OCI-LY3 (cell line): Measurements from ENCODE around the gene GFRA4.

Experiments used
- H2AFZ ChIP-seq: fragments of 200-600, 300-600 bp; shearing (Covaris generic); 2 replicates; pipeline ENCODE4 v1.6.0; 2014; ENCODE audit warnings: antibody characterized with exemption, low read depth, low read length
- H3K27ac ChIP-seq: fragments of 200-600, 300-600 bp; sonication (generic); 2 replicates; pipeline ENCODE4 v1.5.1; 2014; ENCODE audit warnings: mild to moderate bottlenecking, low read length, moderate library complexity, mixed read lengths
- H3K27me3 ChIP-seq: fragments of 200-600, 300-600 bp; sonication (generic); 2 replicates; pipeline ENCODE4 v1.6.1; 2014; ENCODE audit warnings: low read depth, low read length, mixed read lengths
- H3K36me3 ChIP-seq: fragments of 200-600, 300-600 bp; sonication (generic); replicated peaks from 2 replicates; pipeline ENCODE3; 2014; ENCODE audit warnings: low read depth, low read length, mixed read lengths
- H3K4me1 ChIP-seq: fragments of 300-600, 200-600 bp; sonication (generic); 2 replicates; pipeline ENCODE4 v1.6.1; 2014; ENCODE audit warnings: low read length, mixed read lengths
- H3K4me2 ChIP-seq: fragments of 200-600, 300-600 bp; sonication (generic); 2 replicates; pipeline ENCODE4 v1.6.1; 2014; ENCODE audit warnings: low read length, mixed read lengths
- H3K4me3 ChIP-seq: fragments of 300-600, 200-600 bp; sonication (generic); 2 replicates; pipeline ENCODE4 v1.5.1; 2014; ENCODE audit warnings: antibody characterized with exemption, mild to moderate bottlenecking, low read length, moderate library complexity
- H3K79me2 ChIP-seq: fragments of 300-600, 200-600 bp; shearing (Covaris generic); 2 replicates; pipeline ENCODE4 v1.6.1; 2014; ENCODE audit warnings: mild to moderate bottlenecking, low read length, mixed read lengths
- H3K9ac ChIP-seq: fragments of 300-600, 200-600 bp; shearing (Covaris generic); 2 replicates; pipeline ENCODE4 v1.6.0; 2014; ENCODE audit warnings: mild to moderate bottlenecking, low read length, moderate library complexity
- H3K9me3 ChIP-seq: fragments of 200-600, 300-600 bp; shearing (Covaris generic); 2 replicates; pipeline ENCODE4 v1.6.1; 2014; ENCODE audit warnings: low read length, mixed read lengths; ENCODE audit not compliant: insufficient read depth
- H4K20me1 ChIP-seq: fragments of 200-600, 300-600 bp; sonication (generic); 2 replicates; pipeline ENCODE4 v1.6.1; 2016; ENCODE audit warnings: low read length, mixed read lengths; ENCODE audit not compliant: insufficient read depth
- EZH2phosphoT487 ChIP-seq: fragments of 200-600 bp; shearing (Covaris generic); IDR thresholded peaks from 2 replicates; pipeline ENCODE4 v1.6.1; 2018; ENCODE audit warnings: antibody characterized with exemption, mixed run types, low read depth
- TF ChIP-seq, protein P1 (sequence below): fragments of 200-600, 300-600 bp; sonication (generic); IDR thresholded peaks from 2 replicates; pipeline ENCODE4 v1.5.1; 2014; ENCODE audit warnings: antibody characterized with exemption, low read length, low read depth

Gene GFRA4

DNA sequence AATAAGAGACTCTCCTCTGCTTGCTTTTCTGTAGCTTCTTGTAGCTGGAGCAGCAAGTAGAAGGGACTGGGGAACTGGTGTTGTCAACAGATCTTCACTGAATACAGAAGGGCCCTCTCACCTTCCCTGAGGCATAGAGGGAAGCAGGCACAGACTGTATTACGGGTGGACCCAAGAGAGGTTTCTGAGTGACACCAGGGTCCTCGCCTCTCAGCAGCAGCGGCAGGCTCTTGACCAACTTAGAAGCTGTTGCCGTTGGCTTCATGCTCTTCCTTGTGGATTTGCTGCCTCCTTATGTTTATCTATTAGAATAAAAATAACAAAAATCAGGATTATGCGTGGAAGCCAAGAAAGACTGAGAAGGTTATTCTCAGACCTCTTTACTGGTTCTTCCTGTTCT lies 31.7 kb downstream of the GFRA4 start:
- H3K4me3 ChIP-seq: no peak overlapping the region
- H3K4me2 ChIP-seq: no peak overlapping the region
- no peak for TF ChIP-seq EZH2phosphoT487
- TF ChIP-seq, protein P1, sequence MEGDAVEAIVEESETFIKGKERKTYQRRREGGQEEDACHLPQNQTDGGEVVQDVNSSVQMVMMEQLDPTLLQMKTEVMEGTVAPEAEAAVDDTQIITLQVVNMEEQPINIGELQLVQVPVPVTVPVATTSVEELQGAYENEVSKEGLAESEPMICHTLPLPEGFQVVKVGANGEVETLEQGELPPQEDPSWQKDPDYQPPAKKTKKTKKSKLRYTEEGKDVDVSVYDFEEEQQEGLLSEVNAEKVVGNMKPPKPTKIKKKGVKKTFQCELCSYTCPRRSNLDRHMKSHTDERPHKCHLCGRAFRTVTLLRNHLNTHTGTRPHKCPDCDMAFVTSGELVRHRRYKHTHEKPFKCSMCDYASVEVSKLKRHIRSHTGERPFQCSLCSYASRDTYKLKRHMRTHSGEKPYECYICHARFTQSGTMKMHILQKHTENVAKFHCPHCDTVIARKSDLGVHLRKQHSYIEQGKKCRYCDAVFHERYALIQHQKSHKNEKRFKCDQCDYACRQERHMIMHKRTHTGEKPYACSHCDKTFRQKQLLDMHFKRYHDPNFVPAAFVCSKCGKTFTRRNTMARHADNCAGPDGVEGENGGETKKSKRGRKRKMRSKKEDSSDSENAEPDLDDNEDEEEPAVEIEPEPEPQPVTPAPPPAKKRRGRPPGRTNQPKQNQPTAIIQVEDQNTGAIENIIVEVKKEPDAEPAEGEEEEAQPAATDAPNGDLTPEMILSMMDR: no peak
- no peaks in the 10 kb centered on the region for H3K27me3 ChIP-seq
- H3K9ac ChIP-seq: no peak overlapping the region
- H4K20me1 ChIP-seq: no peaks in the 10 kb centered on the region
- no peaks in the 10 kb centered on the region for H3K4me1 ChIP-seq
- no peaks in the 10 kb centered on the region for H3K9me3 ChIP-seq
- no peaks in the 10 kb centered on the region for H3K36me3 ChIP-seq
- H2AFZ ChIP-seq: no peak overlapping the region
- H3K79me2 ChIP-seq: no peaks in the 10 kb centered on the region
- no peak overlapping the region for H3K27ac ChIP-seq

DNA sequence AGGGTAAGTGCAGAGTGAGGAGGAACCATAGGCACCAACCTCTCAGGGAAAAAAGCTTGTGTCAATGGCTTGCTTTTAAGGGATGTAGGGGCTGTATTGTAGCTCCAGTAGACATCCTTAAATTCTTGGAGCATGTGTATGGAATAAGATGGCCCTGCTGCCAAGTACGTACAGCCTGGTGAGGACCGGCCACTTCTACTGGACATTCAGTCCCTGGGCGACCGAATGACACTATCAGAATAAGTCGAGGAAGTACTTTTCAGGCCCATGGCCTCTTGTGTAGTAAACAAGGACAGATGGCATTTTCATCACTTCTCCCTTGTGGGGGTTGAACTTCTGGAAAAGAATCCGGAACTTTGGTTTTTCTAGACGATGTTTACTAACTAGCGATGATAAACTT lies 32.8 kb downstream of the GFRA4 start:
- Histone ChIP-seq H3K4me3 (no peak overlapping the region), H3K27me3 (no peaks in the 10 kb centered on the region), H4K20me1 (no peaks in the 10 kb centered on the region), H3K4me2 (no peak overlapping the region), H3K9ac (no peak overlapping the region), H3K79me2 (no peaks in the 10 kb centered on the region), H3K4me1 (no peaks in the 10 kb centered on the region), H3K27ac (no peak overlapping the region), H3K36me3 (no peaks in the 10 kb centered on the region), H3K9me3 (no peaks in the 10 kb centered on the region), H2AFZ (no peak overlapping the region)
- TF ChIP-seq, protein P1: no peak
- no peak for TF ChIP-seq EZH2phosphoT487

DNA sequence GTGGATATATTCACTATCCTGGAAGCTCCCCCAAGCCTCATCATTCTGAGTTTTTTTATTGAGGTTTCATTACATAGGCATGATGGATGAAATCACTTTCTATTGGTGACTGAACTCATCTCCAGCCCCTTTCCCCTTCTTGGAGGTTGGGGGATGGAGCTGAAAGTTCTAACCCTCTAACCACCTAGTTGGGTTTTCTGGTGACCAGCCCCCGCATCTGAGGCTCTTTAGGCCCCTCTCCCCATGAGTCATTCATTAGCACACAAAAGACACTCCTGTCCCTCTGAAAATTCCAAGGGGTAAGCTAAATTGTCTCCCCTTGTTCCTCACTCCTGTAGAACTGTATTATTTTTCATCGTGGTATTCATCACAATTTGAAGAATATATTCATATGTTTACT lies 33.3 kb downstream of the GFRA4 start:
- H3K9ac ChIP-seq: no peak overlapping the region
- H3K4me3 ChIP-seq: no peak overlapping the region
- H4K20me1 ChIP-seq: no peaks in the 10 kb centered on the region
- H2AFZ ChIP-seq: no peak overlapping the region
- no peaks in the 10 kb centered on the region for H3K79me2 ChIP-seq
- no peak overlapping the region for H3K27ac ChIP-seq
- no peaks in the 10 kb centered on the region for H3K9me3 ChIP-seq
- H3K4me2 ChIP-seq: no peak overlapping the region
- no peak for TF ChIP-seq EZH2phosphoT487
- TF ChIP-seq, protein P1: no peak
- no peaks in the 10 kb centered on the region for H3K36me3 ChIP-seq
- peaks cover 1% of the 10 kb centered on the region for H3K4me1 ChIP-seq
- no peaks in the 10 kb centered on the region for H3K27me3 ChIP-seq

DNA sequence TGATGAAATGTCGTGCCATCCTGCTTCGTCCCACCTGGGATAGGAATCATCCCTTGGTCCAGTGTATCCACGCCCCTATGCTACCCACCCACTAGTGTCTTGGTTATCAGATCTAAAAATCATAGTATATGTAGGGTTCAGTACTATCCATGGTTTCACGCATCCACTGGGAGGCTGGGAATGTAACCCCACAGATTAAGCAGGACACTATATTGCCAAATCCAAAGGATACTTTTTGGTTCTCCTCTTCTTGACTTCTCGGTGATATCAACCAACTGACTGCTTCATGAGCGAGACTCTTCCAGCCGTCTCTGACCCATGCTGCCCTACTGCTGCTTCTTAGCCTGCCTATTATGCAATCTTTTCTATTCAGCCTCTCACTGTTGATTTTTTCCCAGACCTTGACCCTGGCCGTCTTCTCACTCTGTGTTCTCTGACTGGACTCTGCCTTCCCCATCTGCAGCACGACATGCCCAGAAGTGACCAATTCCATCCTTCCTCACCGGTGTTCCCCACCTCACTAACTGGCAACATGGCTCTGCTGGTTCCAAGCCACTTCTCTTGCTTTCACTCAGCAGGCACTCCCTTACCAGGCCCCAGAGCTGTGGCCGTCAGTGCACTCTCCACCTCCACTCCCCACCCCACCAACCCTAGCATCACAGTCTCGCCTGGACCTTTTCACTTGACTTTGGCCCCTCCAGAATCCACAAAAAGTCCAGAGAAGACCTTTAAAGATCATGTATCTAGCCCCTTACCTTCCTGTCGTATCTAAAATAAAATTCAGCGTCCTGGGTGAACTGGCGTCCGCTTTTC lies 34.5 kb downstream of the GFRA4 start:
- Histone ChIP-seq H3K4me1 (peaks cover 13% of the 10 kb centered on the region), H4K20me1 (no peaks in the 10 kb centered on the region), H3K4me2 (no peak overlapping the region), H3K36me3 (no peaks in the 10 kb centered on the region), H3K27me3 (no peaks in the 10 kb centered on the region), H3K4me3 (no peak overlapping the region), H3K9me3 (no peaks in the 10 kb centered on the region), H3K9ac (no peak overlapping the region), H3K27ac (no peak overlapping the region), H2AFZ (no peak overlapping the region), H3K79me2 (no peaks in the 10 kb centered on the region)
- TF ChIP-seq EZH2phosphoT487: no peak
- TF ChIP-seq, protein P1: no peak
